HEK293 (cell line): Measurements from ENCODE around the gene AFG3L2.

ENCODE experiments used
- CTCF ChIA-PET: fragments of 350-600 bp; formaldehyde crosslinking; extraction: SDS; loops from one replicate; lab custom pipeline; 2021; ENCODE audit warnings: antibody characterized with exemption; lab: Yijun Ruan, JAX
- POLR2A ChIA-PET: fragments of 300-600 bp; formaldehyde crosslinking; extraction: SDS; loops from one replicate; lab custom pipeline; 2020; ENCODE audit warnings: antibody characterized with exemption, inconsistent platforms; lab: Yijun Ruan, JAX
- H3K27ac ChIP-seq: fragments of 200-500 bp; sonication (Bioruptor generic); 2 replicates; pipeline ENCODE4 v1.5.1; 2014; ENCODE audit warnings: low read depth, low read length, control low read depth, inconsistent platforms; ENCODE audit errors: extremely low read depth
- H3K36me3 ChIP-seq, 2 experiments: fragments of 200-500 bp in 1 of 2; sonication (Bioruptor generic) in 1 of 2; 1 replicate in 1 of 2; 2 replicates in 1 of 2; pipeline ENCODE4 v1.5.1; 2014 to 2017; ENCODE audit warnings: inconsistent platforms in 2 of 2, low read length in 2 of 2; ENCODE audit not compliant: control insufficient read depth in 2 of 2, insufficient read depth in 1 of 2
- H3K4me1 ChIP-seq: fragments of 200-500 bp; sonication (Bioruptor generic); 2 replicates; pipeline ENCODE4 v1.5.1; 2014; ENCODE audit warnings: mild to moderate bottlenecking, low read length, inconsistent platforms; ENCODE audit not compliant: control insufficient read depth, insufficient read depth
- H3K4me3 ChIP-seq: 2 replicates; pipeline ENCODE4 v1.5.1; 2011; ENCODE audit warnings: low read depth, mild to moderate bottlenecking, control low read depth, low read length, moderate library complexity
- H3K9me3 ChIP-seq: fragments of 200-500 bp; sonication (Bioruptor generic); 2 replicates; pipeline ENCODE4 v1.5.1; 2014; ENCODE audit warnings: low read depth, low read length, inconsistent platforms; ENCODE audit not compliant: control insufficient read depth, insufficient read depth
- GFI1B ChIP-seq: fragments of 450-650 bp; formaldehyde crosslinking; IDR thresholded peaks from 2 replicates; pipeline ENCODE4 v1.5.1; 2016; ENCODE audit warnings: missing biosample characterization, missing genetic modification characterization
- KLF1 ChIP-seq: fragments of 450-650 bp; formaldehyde crosslinking; IDR thresholded peaks from 2 replicates; pipeline ENCODE4 v1.5.1; 2016; ENCODE audit warnings: missing biosample characterization, missing genetic modification characterization
- KLF7 ChIP-seq: fragments of 450-650 bp; formaldehyde crosslinking; IDR thresholded peaks from 2 replicates; pipeline ENCODE4 v1.5.1; 2016; ENCODE audit warnings: missing biosample characterization, missing genetic modification characterization, borderline replicate concordance
- RBAK ChIP-seq: fragments of 450-650 bp; formaldehyde crosslinking; IDR thresholded peaks from 2 replicates; pipeline ENCODE4 v1.5.1; 2016; ENCODE audit warnings: missing biosample characterization, missing genetic modification characterization
- SP3 ChIP-seq: fragments of 450-650 bp; formaldehyde crosslinking; IDR thresholded peaks from 2 replicates; pipeline ENCODE4 v1.5.1; 2016; ENCODE audit warnings: missing biosample characterization, missing genetic modification characterization
- ZBTB11 ChIP-seq: fragments of 450-650 bp; formaldehyde crosslinking; conservative IDR thresholded peaks from 2 replicates; pipeline ENCODE4 v1.5.1; 2016; ENCODE audit warnings: low read depth, missing biosample characterization, missing genetic modification characterization
- ZBTB17 ChIP-seq: fragments of 450-650 bp; formaldehyde crosslinking; IDR thresholded peaks from 2 replicates; pipeline ENCODE4 v1.5.1; 2016; ENCODE audit warnings: missing biosample characterization, missing genetic modification characterization
- ZNF146 ChIP-seq: fragments of 450-650 bp; formaldehyde crosslinking; IDR thresholded peaks from 2 replicates; pipeline ENCODE4 v1.5.1; 2016; ENCODE audit warnings: missing biosample characterization, missing genetic modification characterization
- ZNF148 ChIP-seq: fragments of 450-650 bp; formaldehyde crosslinking; IDR thresholded peaks from 2 replicates; pipeline ENCODE4 v1.5.0; 2017; ENCODE audit warnings: missing biosample characterization, missing genetic modification characterization, borderline replicate concordance
- ZNF341 ChIP-seq: fragments of 450-650 bp; formaldehyde crosslinking; IDR thresholded peaks from 2 replicates; pipeline ENCODE4; 2016; ENCODE audit warnings: low read depth, missing biosample characterization, missing genetic modification characterization
- ZNF350 ChIP-seq: fragments of 450-650 bp; formaldehyde crosslinking; IDR thresholded peaks from 2 replicates; pipeline ENCODE4 v1.5.0; 2017; ENCODE audit warnings: missing biosample characterization, mild to moderate bottlenecking, missing genetic modification characterization
- ZNF433 ChIP-seq: fragments of 450-650 bp; formaldehyde crosslinking; IDR thresholded peaks from 2 replicates; pipeline ENCODE4 v1.5.1; 2016; ENCODE audit warnings: missing biosample characterization, missing genetic modification characterization, low read depth
- ZNF560 ChIP-seq: fragments of 450-650 bp; formaldehyde crosslinking; IDR thresholded peaks from 2 replicates; pipeline ENCODE4 v1.5.1; 2017; ENCODE audit warnings: missing biosample characterization, missing genetic modification characterization, borderline replicate concordance
- ZNF585B ChIP-seq: fragments of 450-650 bp; formaldehyde crosslinking; IDR thresholded peaks from 2 replicates; pipeline ENCODE4 v1.5.1; 2016; ENCODE audit warnings: missing biosample characterization, missing genetic modification characterization
- ZNF747 ChIP-seq: fragments of 450-650 bp; formaldehyde crosslinking; IDR thresholded peaks from 2 replicates; pipeline ENCODE4 v1.5.1; 2016; ENCODE audit warnings: missing biosample characterization, missing genetic modification characterization
- ZNF785 ChIP-seq: fragments of 450-650 bp; formaldehyde crosslinking; IDR thresholded peaks from 2 replicates; pipeline ENCODE4 v1.5.1; 2016; ENCODE audit warnings: missing biosample characterization, missing genetic modification characterization
- ZSCAN16 ChIP-seq: fragments of 450-650 bp; formaldehyde crosslinking; IDR thresholded peaks from 2 replicates; pipeline ENCODE4 v1.5.1; 2016; ENCODE audit warnings: missing biosample characterization, missing genetic modification characterization

AFG3L2 gene

GRCh38 chr18:12287131-12287681, 89.8 kb downstream of the AFG3L2 start:
- no peak for TF ChIP-seq ZNF146 (tag by site-specific recombination)
- TF ChIP-seq ZNF148 (tag by site-specific recombination) = no peak
- no peak for TF ChIP-seq ZBTB11 (tag by site-specific recombination)
- no peak for TF ChIP-seq ZNF560 (tag by site-specific recombination)
- no peak for TF ChIP-seq ZSCAN16 (tag by site-specific recombination)
- TF ChIP-seq ZBTB17 (tag by site-specific recombination) = no peak
- TF ChIP-seq GFI1B = no peak
- TF ChIP-seq ZNF433 (tag by site-specific recombination) = no peak
- no peak for TF ChIP-seq ZNF747 (tag by site-specific recombination)
- no peak for TF ChIP-seq RBAK (tag by site-specific recombination)
- no peaks in the 10 kb centered on the region for H3K4me1 ChIP-seq
- no peaks in the 10 kb centered on the region for H3K36me3 ChIP-seq
- H3K4me3 ChIP-seq = no peak overlapping the region
- H3K9me3 ChIP-seq = no peaks in the 10 kb centered on the region
- CTCF ChIA-PET = interaction anchor here (1.3 to 2.7 kb wide), 4 partner anchors 9 to 51 kb away, joined by 4 to 17 read pairs (median 12); no protein-coding TSS in a partner anchor
- POLR2A ChIA-PET = interaction anchor here (0.7 to 3.0 kb wide), 4 partner anchors 8 to 90 kb away, joined by 3 to 20 read pairs (median 6); partner anchors contain the start of gene AFG3L2
- no peak overlapping the region for H3K27ac ChIP-seq

GRCh38 chr18:12283666-12284065, 93.4 kb downstream of the AFG3L2 start:
- ChIA-PET CTCF (interaction anchor here (0.7 to 4.1 kb wide), 13 partner anchors 9 to 135 kb away, joined by 3 to 40 read pairs (median 4); no protein-coding TSS in a partner anchor), POLR2A (interaction anchor here (1.0 kb wide), 1 partner anchor 12 kb away, joined by 3 read pairs; no protein-coding TSS in a partner anchor)
- Histone ChIP-seq H3K9me3 (no peaks in the 10 kb centered on the region), H3K36me3 (no peaks in the 10 kb centered on the region), H3K27ac (no peak overlapping the region), H3K4me1 (no peaks in the 10 kb centered on the region), H3K4me3 (no peak overlapping the region)
- TF ChIP-seq ZNF148 (tag by site-specific recombination) (no peak), ZNF585B (tag by site-specific recombination) (no peak), SP3 (tag by site-specific recombination) (no peak), KLF1 (tag by site-specific recombination) (no peak), KLF7 (no peak), ZNF341 (tag by site-specific recombination) (no peak), ZNF785 (no peak), ZNF350 (tag by site-specific recombination) (no peak)
